T-helper 1 cell treated with Interleukin-12 subunit alpha and Interleukin-12 subunit beta and Interleukin-4 antibody, amounts not matched to agents 30 ng/mL and 1 ng/mL, for 36 hours (primary cell): ENCODE results near the gene MBD4. TPM values are rescaled to one million over a fixed set of nuclear protein-coding genes. Genes with fewer than 3 reads are reported as not detected.
"Not testable (repeated sequence)": the region's sequence is repeated elsewhere in the genome, so short reads cannot be mapped to it uniquely, and the experiment has no call there.

ENCODE experiments used
- intact Hi-C: fragments of 100-400 bp; cut with micrococcal nuclease; formaldehyde crosslinking; loops from one replicate; pipeline ENCODE4 v1.15.1; 2024
- total RNA-seq: library from RNA; stranded (reverse); gene quantifications from 2 replicates; pipeline ENCODE4 v1.2.3, GENCODE V29; 2022

Gene MBD4
- total RNA-seq, 1 donor from 2014 or later = 44.8 TPM

DNA sequence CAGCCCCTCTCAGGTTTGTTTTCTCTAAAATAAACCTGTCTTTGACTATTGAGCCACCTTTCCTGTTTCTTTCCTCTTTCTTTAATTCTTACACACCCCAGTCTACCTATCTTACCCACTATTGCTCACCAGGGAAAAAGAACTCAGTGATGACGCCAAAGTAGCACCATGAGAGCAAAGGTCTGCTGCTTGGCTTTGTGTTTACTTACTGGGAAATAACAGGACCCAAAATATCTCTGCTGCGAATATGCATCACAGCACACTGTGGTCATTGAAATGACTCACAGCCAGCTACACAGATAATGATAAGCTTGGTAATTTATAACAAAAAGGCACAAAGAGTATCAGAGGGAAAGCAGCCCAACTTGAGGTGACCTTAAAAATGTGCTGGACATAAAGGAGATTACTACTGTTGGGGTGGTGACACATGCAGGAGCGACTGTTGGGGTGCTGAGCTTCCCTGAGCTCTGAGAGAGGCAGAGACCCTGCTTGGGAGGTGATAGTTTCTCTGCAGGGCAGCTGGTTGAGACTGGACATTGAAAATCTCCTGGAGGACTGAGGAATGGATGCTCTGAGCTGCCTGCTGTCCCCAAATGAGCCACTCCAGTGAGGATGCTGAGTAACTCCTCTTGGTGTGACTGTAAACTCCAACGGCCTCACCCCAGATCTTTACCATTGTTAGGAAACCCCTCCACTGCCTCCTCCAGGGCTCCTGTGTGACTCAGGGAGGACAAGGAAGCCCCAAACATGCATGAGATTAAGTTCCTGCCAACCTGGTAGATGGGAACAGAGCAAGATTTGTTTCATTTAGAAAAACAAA is 25.9 kb downstream of the MBD4 start:
- intact Hi-C loops = no loop called here

GRCh38 chr3:129413238-129413637 is 26.5 kb downstream of the MBD4 start:
- intact Hi-C loops = not testable (repeated sequence)

- intact Hi-C loops = no loop called here
These were observed 27.1 kb downstream of the MBD4 start for GRCh38 chr3:129412542-129413198.

DNA sequence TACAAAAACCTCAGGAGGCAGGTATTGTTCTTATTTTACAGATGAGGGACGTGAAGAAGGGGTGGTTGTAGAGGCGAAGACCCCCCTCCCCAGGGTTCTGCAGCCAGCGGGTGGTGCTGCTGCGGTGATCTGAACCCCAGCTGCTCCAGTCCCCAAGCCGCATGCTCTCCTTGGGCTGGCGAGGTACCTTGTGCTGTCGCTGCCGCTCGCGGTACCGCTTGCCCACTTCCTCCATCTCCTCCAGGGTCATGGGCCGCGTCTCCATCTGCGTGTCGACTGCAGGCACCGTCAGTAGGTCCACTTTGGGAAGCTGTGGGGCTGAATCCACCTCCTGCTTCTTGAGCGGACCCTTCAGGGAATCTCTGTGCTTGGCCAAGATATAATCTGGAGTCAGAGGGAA is 28.8 kb downstream of the MBD4 start:
- intact Hi-C loops = no loop called here

DNA sequence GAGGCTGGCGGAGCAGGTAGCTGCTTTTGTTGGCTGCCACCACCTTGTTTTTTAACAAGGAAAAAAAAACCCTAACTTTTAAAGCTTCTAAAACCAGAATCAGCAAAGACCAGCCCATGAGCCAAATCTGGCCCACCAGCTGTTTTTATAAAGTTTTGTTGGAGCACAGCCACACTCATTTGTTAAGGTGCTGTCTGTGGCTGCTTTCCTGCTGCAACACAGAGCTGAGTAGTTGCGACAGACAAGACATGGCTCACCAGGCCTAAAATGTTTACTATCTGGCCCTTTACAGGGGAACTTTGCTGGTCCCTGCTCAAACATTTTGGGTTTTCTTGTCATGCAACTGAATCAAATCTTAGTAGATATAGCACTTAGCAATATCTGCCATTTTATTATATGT is 30.2 kb downstream of the MBD4 start:
- intact Hi-C loops = no loop called here

GRCh38 chr3:129404610-129405009 is 35.1 kb downstream of the MBD4 start:
- intact Hi-C loops = no loop called here

DNA sequence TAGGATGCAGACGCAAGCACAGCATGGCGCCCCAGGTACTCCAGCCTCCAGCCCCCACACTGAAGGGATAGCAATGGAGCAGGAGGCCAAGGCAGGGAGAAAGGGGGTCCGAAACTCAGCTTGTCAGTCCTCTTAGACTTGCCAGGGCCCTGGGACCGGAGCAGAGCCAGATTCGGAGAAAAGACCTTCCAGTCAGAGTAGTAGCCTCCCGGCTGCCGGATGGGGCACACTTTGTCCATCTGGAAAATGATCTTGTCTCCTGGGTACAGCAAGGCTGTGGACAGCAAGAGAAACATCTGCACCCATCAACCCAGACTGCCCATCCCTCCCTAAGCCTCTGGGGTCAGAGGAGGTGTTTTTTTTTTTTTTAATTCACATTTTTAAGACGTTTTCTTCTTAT is 35.6 kb downstream of the MBD4 start:
- intact Hi-C loops = no loop called here

DNA sequence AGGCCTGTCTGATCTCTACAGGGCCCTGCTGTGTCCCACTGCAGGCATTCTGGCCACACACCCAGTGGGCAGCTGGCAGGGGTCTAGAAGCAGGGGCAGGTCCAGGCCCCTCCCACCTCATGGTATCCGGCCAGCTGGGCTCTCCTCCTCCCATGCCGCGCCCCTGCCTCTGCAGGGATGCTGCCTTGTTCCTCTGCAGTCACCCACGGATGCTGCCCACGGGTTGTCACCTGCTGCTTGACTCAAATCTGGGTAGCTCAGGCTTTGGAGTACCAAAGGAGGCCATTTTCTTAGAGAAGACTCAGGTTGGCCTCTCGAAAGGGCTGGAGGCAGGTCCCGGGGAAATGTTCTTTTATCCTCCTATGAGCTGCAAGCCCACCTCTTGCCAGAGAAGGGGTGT is 36.3 kb downstream of the MBD4 start:
- intact Hi-C loops = no loop called here

DNA sequence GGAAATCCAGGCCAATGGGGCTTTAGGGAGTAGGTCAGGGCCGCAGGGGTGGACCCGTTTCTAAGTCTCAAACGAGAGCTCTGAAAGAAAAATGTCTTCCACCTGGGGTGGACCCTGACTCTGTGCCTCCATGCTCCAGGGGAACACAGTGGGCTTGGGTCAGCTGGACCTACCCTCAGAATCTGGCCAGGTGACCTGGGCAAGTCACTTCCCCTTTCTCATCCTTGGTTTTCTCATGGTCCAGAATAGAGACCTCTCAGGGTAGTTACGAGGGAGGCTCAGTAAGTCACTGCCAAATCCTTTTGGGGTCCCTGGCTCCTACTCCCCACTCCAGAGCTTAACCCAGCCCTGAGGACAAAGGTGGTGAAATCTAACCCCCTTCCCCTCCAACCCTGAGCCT is 37.1 kb downstream of the MBD4 start:
- intact Hi-C loops = no loop called here

DNA sequence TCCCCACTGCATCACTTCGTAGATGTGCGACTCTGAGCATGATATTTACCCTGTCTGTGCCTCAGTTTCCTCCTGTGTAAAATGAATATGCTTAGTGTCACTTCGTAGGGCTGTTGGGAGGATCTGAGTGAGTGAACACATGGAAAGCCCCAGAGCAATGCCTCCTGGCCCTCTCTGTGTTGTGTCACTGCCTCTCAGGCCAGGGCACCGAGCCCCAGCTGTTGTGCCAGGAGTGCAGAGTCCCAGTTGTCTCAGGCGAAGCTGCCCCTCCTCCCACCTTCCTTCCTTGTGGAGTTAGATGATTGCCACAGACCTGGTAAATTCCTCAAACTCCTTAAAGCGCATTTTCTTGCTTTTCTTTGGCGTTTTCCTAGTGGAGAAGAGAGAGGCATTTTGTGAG is 37.5 kb downstream of the MBD4 start:
- intact Hi-C loops = no loop called here

DNA sequence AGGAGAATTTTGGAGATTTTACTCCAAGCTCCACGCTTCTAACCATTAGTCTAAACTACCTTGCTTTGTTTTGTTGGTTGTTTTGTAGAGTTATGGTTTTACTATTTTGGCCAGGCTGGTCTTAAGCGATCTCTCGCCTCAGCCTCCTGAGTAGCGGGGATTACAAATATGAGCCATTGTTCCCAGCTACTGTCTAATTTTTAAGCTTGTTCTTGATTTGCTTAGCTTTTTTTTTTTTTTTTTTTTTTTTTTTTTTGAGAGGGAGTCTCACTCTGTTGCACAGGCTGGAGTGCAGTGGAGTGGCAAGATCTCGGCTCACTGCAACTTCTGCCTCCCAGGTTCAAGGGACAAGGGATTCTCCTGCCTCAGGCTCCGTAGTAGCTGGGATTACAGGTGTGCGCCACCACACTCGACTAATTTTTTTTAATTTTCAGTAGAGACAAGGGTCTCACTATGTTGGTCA is 39.8 kb downstream of the MBD4 start:
- intact Hi-C loops = loop anchor here (1.0 to 5.0 kb wide), 11 partner anchors 28 to 783 kb away; partner anchors contain the start of genes COPG1, EFCAB12, HMCES and IFT122

GRCh38 chr3:129399145-129399894 is 40.4 kb downstream of the MBD4 start:
- intact Hi-C loops = loop anchor here (1.0 to 5.0 kb wide), 11 partner anchors 29 to 782 kb away; partner anchors contain the start of genes COPG1, EFCAB12, HMCES and IFT122

DNA sequence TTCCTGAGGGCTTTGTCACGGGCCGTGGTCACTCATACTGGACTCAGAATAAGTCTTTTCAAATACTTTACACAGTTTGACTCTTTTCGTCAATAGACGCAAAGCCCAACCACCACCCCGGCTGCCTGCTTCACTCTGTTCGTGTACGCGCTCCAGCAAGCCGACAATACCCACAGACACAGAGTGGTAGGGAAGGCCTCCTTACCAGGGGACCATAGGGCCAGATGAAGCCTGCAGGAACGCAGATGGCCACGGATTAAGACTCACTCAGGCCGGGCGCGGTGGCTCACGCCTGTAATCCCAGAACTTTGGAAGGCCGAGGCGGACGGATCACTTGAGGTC is 41.0 kb downstream of the MBD4 start:
- intact Hi-C loops = loop anchor here (1.0 to 5.0 kb wide), 11 partner anchors 30 to 781 kb away; partner anchors contain the start of genes COPG1, EFCAB12, HMCES and IFT122

DNA sequence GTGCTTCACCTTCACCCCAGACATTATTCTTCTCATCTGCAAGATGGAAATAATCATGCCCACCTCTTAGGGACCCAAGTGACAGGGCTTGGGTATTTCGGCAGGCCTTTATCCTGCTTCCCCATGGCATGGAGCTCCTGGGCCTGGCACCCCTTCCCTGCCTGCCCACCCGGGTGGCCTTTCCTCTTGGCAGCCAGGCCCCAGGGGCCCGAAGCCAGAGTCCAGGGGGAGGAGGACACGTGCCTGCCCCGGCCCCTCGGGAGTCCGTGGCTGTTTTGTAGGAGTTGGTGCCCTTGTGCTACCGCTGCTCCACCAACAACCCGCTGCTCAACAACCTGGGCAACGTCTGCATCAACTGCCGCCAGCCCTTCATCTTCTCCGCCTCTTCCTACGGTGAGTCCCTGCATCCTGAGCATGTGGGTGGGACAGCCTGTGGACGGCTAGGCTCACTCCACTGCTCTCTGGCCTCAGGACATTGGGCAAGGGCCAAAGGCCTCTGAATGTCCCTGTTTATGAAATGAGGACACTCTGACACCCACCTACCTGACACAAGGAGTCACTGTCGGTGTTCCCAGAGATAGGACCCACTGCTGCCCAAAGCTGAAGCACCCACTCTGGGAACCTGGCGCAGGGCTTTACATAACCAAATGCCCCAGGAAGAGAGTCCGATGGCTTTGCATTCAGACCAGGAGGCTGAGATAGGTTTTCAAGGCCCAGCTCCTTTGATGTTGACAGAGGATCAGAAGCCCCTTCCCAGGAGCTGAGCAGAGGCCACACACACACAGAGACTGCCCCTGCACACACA is 45.8 kb downstream of the MBD4 start:
- intact Hi-C loops = not testable (repeated sequence)

DNA sequence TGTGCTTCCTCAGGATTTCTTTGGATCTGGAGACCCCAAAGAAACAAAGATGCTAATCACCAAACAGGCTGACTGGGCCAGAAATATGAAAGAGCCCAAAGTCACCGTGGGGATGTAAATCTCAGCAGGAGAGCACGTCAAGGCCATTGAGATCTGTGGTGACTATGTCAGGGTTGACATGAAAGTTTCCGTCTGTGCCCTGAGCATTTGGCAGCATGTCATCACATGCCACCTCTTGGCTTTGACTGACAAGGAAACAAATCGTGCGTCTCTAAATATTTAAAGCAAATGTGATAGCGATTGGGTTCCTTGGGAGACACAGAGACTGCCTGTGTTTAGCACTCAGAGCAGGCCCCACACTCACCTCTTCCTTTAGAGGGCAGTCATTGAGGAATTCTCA is 46.5 kb downstream of the MBD4 start:
- intact Hi-C loops = no loop called here

DNA sequence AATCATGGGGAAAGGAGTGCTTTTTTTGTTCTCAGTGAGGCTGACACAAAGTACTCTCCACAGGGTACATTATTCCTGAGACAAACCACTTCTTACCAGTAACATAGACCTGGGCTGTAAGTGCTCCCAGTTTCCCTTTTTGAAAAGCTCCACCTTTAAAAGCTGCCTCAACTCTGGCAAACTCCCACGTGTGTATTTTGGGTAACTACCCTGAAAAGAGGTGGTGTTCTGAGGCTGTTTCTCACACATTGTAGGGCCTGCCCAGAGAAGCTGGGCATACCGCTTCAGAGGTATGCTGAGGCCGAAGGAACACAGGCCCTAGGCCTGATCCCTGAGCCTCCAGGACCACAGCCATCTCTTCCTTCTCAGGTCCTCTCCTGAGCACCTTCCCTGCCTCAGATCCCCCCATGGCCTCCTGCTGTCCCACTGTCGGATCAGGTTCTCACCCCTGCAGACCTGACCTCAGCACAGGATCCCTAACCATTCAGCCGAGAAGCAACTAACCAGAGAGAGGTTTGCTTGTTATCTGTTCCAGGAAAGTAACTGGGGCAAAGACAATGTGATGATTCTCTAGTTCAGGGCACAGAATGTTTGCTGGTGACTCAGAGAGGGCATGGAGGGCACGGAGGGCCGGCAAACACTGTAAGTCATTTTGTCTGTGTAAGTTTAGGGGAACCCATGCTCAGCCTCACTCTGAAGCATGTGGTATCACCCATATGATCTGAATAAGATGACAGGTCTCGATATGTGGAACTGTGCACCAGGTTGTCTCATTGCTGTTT is 47.5 kb downstream of the MBD4 start:
- intact Hi-C loops = not testable (repeated sequence)

- intact Hi-C loops = not testable (repeated sequence)
These were observed 48.2 kb downstream of the MBD4 start for GRCh38 chr3:129391583-129391982.

DNA sequence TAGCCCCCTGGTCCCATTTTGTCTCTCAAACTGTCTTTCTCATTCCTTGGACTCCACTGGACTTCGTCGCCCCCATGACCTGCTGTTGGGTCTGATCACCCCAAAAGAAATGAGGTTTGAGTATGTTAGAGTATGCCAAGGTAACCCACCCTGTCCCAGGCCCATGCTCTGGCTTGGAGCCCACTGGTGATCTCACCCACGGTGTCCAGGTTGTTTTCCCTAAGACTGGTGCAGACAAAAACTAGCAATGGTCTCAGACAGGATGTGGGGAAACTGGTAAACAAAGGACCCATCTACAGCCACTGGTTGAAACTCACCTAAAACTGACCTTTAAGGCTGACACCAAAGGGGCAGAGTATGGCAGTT is 50.2 kb downstream of the MBD4 start:
- intact Hi-C loops = loop anchor here (10.0 kb wide), 1 partner anchor 615 kb away; no protein-coding TSS in a partner anchor

- intact Hi-C loops = loop anchor here (10.0 kb wide), 1 partner anchor 616 kb away; no protein-coding TSS in a partner anchor
These were observed 50.8 kb downstream of the MBD4 start for GRCh38 chr3:129388791-129389571.
